HepG2 (cell line): Measurements from ENCODE around the gene ANP32A. TPM values are rescaled to one million over a fixed set of nuclear protein-coding genes. Genes with fewer than 3 reads are reported as not detected.
A peak's percentile ranks its signal among the peaks of the same experiment; 100 is the strongest.

Experiments used
- CEBPB ChIP-seq: IDR thresholded peaks from 2 replicates; pipeline ENCODE4 v1.6.1; 2011; ENCODE audit warnings: low read depth, low read length, improper control_type of control experiment, borderline replicate concordance
- CEBPG ChIP-seq: IDR thresholded peaks from 2 replicates; pipeline ENCODE4 v1.6.1; 2016
- HNRNPLL ChIP-seq: fragments of 200-400 bp; formaldehyde crosslinking; IDR thresholded peaks from 2 replicates; pipeline ENCODE4 v1.6.1; 2017; ENCODE audit warnings: mild to moderate bottlenecking, low read depth, low read length; ENCODE audit not compliant: poor library complexity, severe bottlenecking
- RCOR2 ChIP-seq: IDR thresholded peaks from 2 replicates; pipeline ENCODE4 v1.6.1; 2016; ENCODE audit warnings: missing biosample characterization, missing genetic modification reagents
- REL ChIP-seq: sonication (generic); formaldehyde crosslinking; conservative IDR thresholded peaks from 2 replicates; pipeline ENCODE4 v1.8.0; 2022; ENCODE audit warnings: mild to moderate bottlenecking, missing genetic modification reagents, moderate library complexity
- RFXAP ChIP-seq: sonication (generic); formaldehyde crosslinking; IDR thresholded peaks from 2 replicates; pipeline ENCODE4 v1.4.0; 2020; ENCODE audit warnings: missing genetic modification reagents, borderline replicate concordance
- SCMH1 ChIP-seq: sonication (generic); formaldehyde crosslinking; IDR thresholded peaks from 2 replicates; pipeline ENCODE4 v1.9.0; 2021; ENCODE audit warnings: missing genetic modification reagents, mild to moderate bottlenecking, borderline replicate concordance
- STAG1 ChIP-seq: sonication (generic); formaldehyde crosslinking; IDR thresholded peaks from 2 replicates; pipeline ENCODE4 v1.4.0; 2020; ENCODE audit warnings: missing genetic modification reagents
- TEF ChIP-seq: sonication (generic); formaldehyde crosslinking; IDR thresholded peaks from 2 replicates; pipeline ENCODE4 v1.5.0; 2020; ENCODE audit warnings: missing genetic modification reagents
- ZNF18 ChIP-seq: sonication (generic); formaldehyde crosslinking; IDR thresholded peaks from 2 replicates; pipeline ENCODE4 v1.8.0; 2022; ENCODE audit warnings: mild to moderate bottlenecking, missing genetic modification reagents; ENCODE audit not compliant: insufficient replicate concordance
- ZNF407 ChIP-seq: sonication (generic); formaldehyde crosslinking; IDR thresholded peaks from one replicate; pipeline ENCODE4 v1.5.1; 2020; ENCODE audit warnings: mild to moderate bottlenecking, missing genetic modification reagents; ENCODE audit errors: not compliant biosample characterization
- ZNF772 ChIP-seq: sonication (generic); formaldehyde crosslinking; IDR thresholded peaks from 2 replicates; pipeline ENCODE4 v1.5.0; 2020; ENCODE audit warnings: mild to moderate bottlenecking, missing genetic modification reagents
- ZXDC ChIP-seq: sonication (generic); formaldehyde crosslinking; IDR thresholded peaks from 2 replicates; pipeline ENCODE4 v1.5.0; 2020; ENCODE audit warnings: mild to moderate bottlenecking, missing genetic modification reagents
- polyA plus RNA-seq, 8 experiments: library from polyadenylated mRNA; depleted of rRNA in 3 of 8; stranded (reverse) in 7 of 8; unstranded in 1 of 8; fragments of >200 nt; fragmentation: Illumina TruSeq in 4 of 8; extraction: Trizol in 4 of 8; gene quantifications; 2 replicates each; pipeline versions ENCODE4 v1.2.1 to v1.2.3, GENCODE V29; 2011 to 2016; ENCODE audit warnings: low read depth in 4 of 8, missing spikeins in 1 of 8, mixed read lengths in 1 of 8; ENCODE audit not compliant: insufficient read depth in 1 of 8
- total RNA-seq, 5 experiments: library from RNA; depleted of rRNA; stranded (reverse); fragments of >200 nt; fragmentation: Illumina TruSeq; extraction: Trizol; gene quantifications; 2 replicates each; pipeline ENCODE4 v1.2.3, GENCODE V29; 2016; ENCODE audit warnings: low read depth in 1 of 5

ANP32A gene
- total and polyA plus RNA-seq, 2 of the 13 experiments (the other 11 are each of a cell fraction or from before 2014, with no cell fraction given): 60.6 to 206 TPM

GRCh38 chr15:68817304-68818065 lies 3.2 kb downstream of the ANP32A start (continued):
- TF ChIP-seq TEF (CRISPR knock-in tag) (no peak), REL (CRISPR knock-in tag) (no peak), ZNF18 (peak; percentile 28), STAG1 (CRISPR knock-in tag) (no peak), CEBPB (no peak), RFXAP (CRISPR knock-in tag) (peak; percentile 22; the same call in 1 of the 2 replicates), ZXDC (CRISPR knock-in tag) (no peak), HNRNPLL (no peak), ZNF772 (no peak), CEBPG (CRISPR knock-in tag) (no peak), RCOR2 (CRISPR knock-in tag) (no peak), SCMH1 (CRISPR knock-in tag) (no peak), ZNF407 (CRISPR knock-in tag) (no peak)
